Measurements from ENCODE around the gene NOL3. TPM values are rescaled to one million over a fixed set of nuclear protein-coding genes. Genes with fewer than 3 reads are reported as not detected.

Gene NOL3
- total RNA-seq, 1 donor from 2014 or later: 10.9 TPM

DNA sequence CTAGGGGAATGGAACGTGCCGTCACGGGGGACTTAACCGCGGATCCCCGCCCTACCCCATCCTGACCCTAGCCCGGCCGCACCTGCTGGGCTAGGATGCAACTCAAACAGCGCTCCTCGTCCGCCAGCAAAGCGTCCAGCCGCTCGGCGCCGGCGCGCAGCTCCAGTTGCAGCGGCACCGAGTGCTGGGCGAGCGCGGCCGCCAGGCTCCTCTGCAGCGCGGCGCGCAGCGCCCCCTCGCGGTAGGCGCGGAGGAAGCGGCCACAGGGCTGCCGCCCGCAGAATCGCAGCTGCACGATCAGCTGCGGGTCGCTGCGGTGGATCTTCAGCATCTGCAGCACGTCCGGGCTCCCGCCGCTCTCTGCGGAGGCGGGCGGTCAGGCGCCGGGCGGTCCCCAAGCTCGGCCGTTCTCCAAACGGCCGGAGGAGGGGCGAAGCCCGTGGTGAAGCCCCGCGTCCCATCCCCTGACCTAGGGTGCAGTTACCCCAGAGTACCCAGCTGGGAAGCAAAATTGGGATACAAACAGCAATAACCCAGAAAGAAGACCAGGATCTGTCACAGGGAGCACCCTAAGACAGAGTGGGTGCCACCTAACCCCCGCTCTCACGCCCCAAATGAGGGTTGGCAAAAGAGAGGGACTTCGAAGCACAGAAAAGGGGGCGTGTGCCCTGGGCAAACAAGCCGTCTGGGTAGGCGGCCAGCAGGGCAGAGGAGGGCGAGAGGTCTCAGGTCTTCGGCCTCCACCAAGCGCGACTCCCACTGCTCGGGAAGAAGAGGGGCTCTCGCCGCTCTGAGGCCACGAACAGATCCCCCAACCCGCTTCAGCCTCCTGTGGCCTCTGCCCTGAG lies 14.8 kb upstream of the NOL3 start:
- peaks cover 7% of the 10 kb centered on the region for H3K36me3 Mint-ChIP-seq (ENCODE audit: low read depth, unreplicated experiment)
- no peak overlapping the region for H3K9ac ChIP-seq (ENCODE audit: low read length)
- TF ChIP-seq EZH2 (IDR thresholded peaks at IDR 0.05; ENCODE audit: insufficient read depth, low read length): peak; percentile 81
- peak; percentile 64 for TF ChIP-seq CTCF (IDR thresholded peaks at IDR 0.05; ENCODE audit: insufficient read depth, low read depth, low read length)
- H3K36me3 ChIP-seq (ENCODE audit: insufficient read depth, low read length): no peaks in the 10 kb centered on the region
- H3K4me1 Mint-ChIP-seq (ENCODE audit: low read depth, unreplicated experiment): no peaks in the 10 kb centered on the region
- DNase-seq (ENCODE audit: low read depth) (no peak), FAIRE-seq (no peak)
- H3K27ac Mint-ChIP-seq (ENCODE audit: unreplicated experiment): no peak overlapping the region
- H3K4me2 ChIP-seq (ENCODE audit: low read length): peak overlapping the region; percentile 77
- H3K27ac ChIP-seq (ENCODE audit: low read depth, low read length): no peak overlapping the region
- peaks cover 12% of the 10 kb centered on the region for H3K9me3 Mint-ChIP-seq (ENCODE audit: unreplicated experiment)
- H3K4me1 ChIP-seq (ENCODE audit: insufficient read depth, low read length): peaks cover 12% of the 10 kb centered on the region
- H3K79me2 ChIP-seq (ENCODE audit: insufficient read depth, low read length): no peaks in the 10 kb centered on the region
- no peak overlapping the region for H2AFZ ChIP-seq (ENCODE audit: low read depth, low read length)
- H4K20me1 ChIP-seq (ENCODE audit: insufficient read depth, low read length): peaks cover 42% of the 10 kb centered on the region
- H3K27me3 ChIP-seq (ENCODE audit: insufficient read depth, low read length): peaks cover 33% of the 10 kb centered on the region
- no peak overlapping the region for H3K4me3 ChIP-seq (ENCODE audit: insufficient read depth, low read depth, low read length)
- no peak overlapping the region for H3K4me3 Mint-ChIP-seq (ENCODE audit: unreplicated experiment)
- no peaks in the 10 kb centered on the region for H3K9me3 ChIP-seq (ENCODE audit: insufficient read depth, low read depth, low read length)
- H3K27me3 Mint-ChIP-seq (ENCODE audit: low read depth, unreplicated experiment): peaks cover 61% of the 10 kb centered on the region

GRCh38 chr16:67156143-67156844 lies 14.0 kb upstream of the NOL3 start:
- FAIRE-seq: no peak
- H2AFZ ChIP-seq (ENCODE audit: low read depth, low read length): no peak overlapping the region
- no peak for DNase-seq (ENCODE audit: low read depth)
- no peak overlapping the region for H3K4me3 Mint-ChIP-seq (ENCODE audit: unreplicated experiment)
- H3K4me1 ChIP-seq (ENCODE audit: insufficient read depth, low read length): peaks cover 16% of the 10 kb centered on the region
- H3K9me3 ChIP-seq (ENCODE audit: insufficient read depth, low read depth, low read length): no peaks in the 10 kb centered on the region
- H3K9me3 Mint-ChIP-seq (ENCODE audit: unreplicated experiment): peaks cover 16% of the 10 kb centered on the region
- H3K4me1 Mint-ChIP-seq (ENCODE audit: low read depth, unreplicated experiment): no peaks in the 10 kb centered on the region
- no peak overlapping the region for H3K27ac ChIP-seq (ENCODE audit: low read depth, low read length)
- no peaks in the 10 kb centered on the region for H3K79me2 ChIP-seq (ENCODE audit: insufficient read depth, low read length)
- H3K27ac Mint-ChIP-seq (ENCODE audit: unreplicated experiment): no peak overlapping the region
- no peaks in the 10 kb centered on the region for H3K36me3 ChIP-seq (ENCODE audit: insufficient read depth, low read length)
- TF ChIP-seq EZH2 (IDR thresholded peaks at IDR 0.05; ENCODE audit: insufficient read depth, low read length) (no peak), CTCF (IDR thresholded peaks at IDR 0.05; ENCODE audit: insufficient read depth, low read depth, low read length) (no peak)
- peaks cover 62% of the 10 kb centered on the region for H3K27me3 Mint-ChIP-seq (ENCODE audit: low read depth, unreplicated experiment)
- H3K4me3 ChIP-seq (ENCODE audit: insufficient read depth, low read depth, low read length): no peak overlapping the region
- peaks cover 7% of the 10 kb centered on the region for H3K36me3 Mint-ChIP-seq (ENCODE audit: low read depth, unreplicated experiment)
- H3K9ac ChIP-seq (ENCODE audit: low read length): no peak overlapping the region
- H3K4me2 ChIP-seq (ENCODE audit: low read length): no peak overlapping the region
- H4K20me1 ChIP-seq (ENCODE audit: insufficient read depth, low read length): peaks cover 43% of the 10 kb centered on the region
- peaks cover 35% of the 10 kb centered on the region for H3K27me3 ChIP-seq (ENCODE audit: insufficient read depth, low read length)
